Measurements from ENCODE around the gene MICA. TPM values are rescaled to one million over a fixed set of nuclear protein-coding genes. Genes with fewer than 3 reads are reported as not detected.

MICA gene
- total RNA-seq, 1 donor from 2014 or later = 19.9 TPM

GRCh38 chr6:31356216-31356945 is 47.0 kb upstream of the MICA start:
- H3K4me1 ChIP-seq = peaks cover 26% of the 10 kb centered on the region
- no peak for DNase-seq (ENCODE audit: extremely low spot score in 2 of 2)
- peak overlapping the region; percentile 56 to 63 for H3K4me3 ChIP-seq
- peak overlapping the region; percentile 86 for H3K27ac ChIP-seq
- H3K36me3 ChIP-seq = peaks cover 0 to 23% of the 10 kb centered on the region in 2 donors
- intact Hi-C loops (cut with DNase I) = no loop called here
- TF ChIP-seq CTCF (IDR thresholded peaks at IDR 0.05) (no peak), POLR2A (IDR thresholded peaks at IDR 0.05) (no peak), POLR2AphosphoS5 (IDR thresholded peaks at IDR 0.05; ENCODE audit: insufficient read depth in 1 of 2, low read depth in 1 of 2) (no peak)
- H3K27me3 ChIP-seq = no peaks in the 10 kb centered on the region
- no peaks in the 10 kb centered on the region for H3K9me3 ChIP-seq

- H3K9me3 ChIP-seq = no peaks in the 10 kb centered on the region
- peak in 1 of 2 donors; percentile 97 for DNase-seq (ENCODE audit: extremely low spot score in 2 of 2)
- TF ChIP-seq CTCF (IDR thresholded peaks at IDR 0.05) = no peak
- peak in 1 of 2 donors; percentile 96 for TF ChIP-seq POLR2AphosphoS5 (IDR thresholded peaks at IDR 0.05; ENCODE audit: insufficient read depth in 1 of 2, low read depth in 1 of 2)
- peak in 1 of 2 donors; percentile 95 for TF ChIP-seq POLR2A (IDR thresholded peaks at IDR 0.05)
- intact Hi-C loops (cut with DNase I) = no loop called here
- H3K4me1 ChIP-seq = peaks cover 26% of the 10 kb centered on the region
- peaks cover 0 to 23% of the 10 kb centered on the region in 2 donors for H3K36me3 ChIP-seq
- peak within 1 kb of the TSS; percentile 86 for H3K27ac ChIP-seq
- H3K27me3 ChIP-seq = no peaks in the 10 kb centered on the region
- peak within 1 kb of the TSS; percentile 56 to 63 for H3K4me3 ChIP-seq
Measured at GRCh38 chr6:31356946-31357466, 46.4 kb upstream of the MICA start, which contains the start of gene HLA-B. HLA-B (minus strand) TSS chr6:31357179; CDS start chr6:31357158, 21 bp downstream.

- peaks cover 26% of the 10 kb centered on the region for H3K4me1 ChIP-seq
- peak overlapping the region in 1 of 2 donors; percentile 56 for H3K4me3 ChIP-seq
- no peak for DNase-seq (ENCODE audit: extremely low spot score in 2 of 2)
- no peaks in the 10 kb centered on the region for H3K27me3 ChIP-seq
- peaks cover 0 to 23% of the 10 kb centered on the region in 2 donors for H3K36me3 ChIP-seq
- H3K27ac ChIP-seq = no peak overlapping the region
- intact Hi-C loops (cut with DNase I) = no loop called here
- TF ChIP-seq CTCF (IDR thresholded peaks at IDR 0.05) = no peak
- no peak for TF ChIP-seq POLR2A (IDR thresholded peaks at IDR 0.05)
- TF ChIP-seq POLR2AphosphoS5 (IDR thresholded peaks at IDR 0.05; ENCODE audit: insufficient read depth in 1 of 2, low read depth in 1 of 2) = no peak
- H3K9me3 ChIP-seq = no peaks in the 10 kb centered on the region
Measured at GRCh38 chr6:31357886-31358285, 45.5 kb upstream of the MICA start.

- H3K9me3 ChIP-seq = no peaks in the 10 kb centered on the region
- DNase-seq (ENCODE audit: extremely low spot score in 2 of 2) = no peak
- H3K27ac ChIP-seq = no peak overlapping the region
- TF ChIP-seq CTCF (IDR thresholded peaks at IDR 0.05) = no peak
- TF ChIP-seq POLR2AphosphoS5 (IDR thresholded peaks at IDR 0.05; ENCODE audit: insufficient read depth in 1 of 2, low read depth in 1 of 2) = no peak
- no peak for TF ChIP-seq POLR2A (IDR thresholded peaks at IDR 0.05)
- intact Hi-C loops (cut with DNase I) = no loop called here
- H3K4me3 ChIP-seq = no peak overlapping the region
- H3K4me1 ChIP-seq = peaks cover 26% of the 10 kb centered on the region
- no peaks in the 10 kb centered on the region for H3K27me3 ChIP-seq
- H3K36me3 ChIP-seq = peaks cover 0 to 23% of the 10 kb centered on the region in 2 donors
Measured at GRCh38 chr6:31358302-31358701, 45.1 kb upstream of the MICA start.

- Histone ChIP-seq H3K4me3 (no peak overlapping the region), H3K9me3 (no peaks in the 10 kb centered on the region), H3K36me3 (peaks cover 0 to 13% of the 10 kb centered on the region in 2 donors), H3K27ac (no peak overlapping the region), H3K27me3 (no peaks in the 10 kb centered on the region), H3K4me1 (peaks cover 13% of the 10 kb centered on the region)
- no peak for DNase-seq (ENCODE audit: extremely low spot score in 2 of 2)
- intact Hi-C loops (cut with DNase I) = no loop called here
- TF ChIP-seq CTCF (IDR thresholded peaks at IDR 0.05) = no peak
- TF ChIP-seq POLR2A (IDR thresholded peaks at IDR 0.05) = no peak
- TF ChIP-seq POLR2AphosphoS5 (IDR thresholded peaks at IDR 0.05; ENCODE audit: insufficient read depth in 1 of 2, low read depth in 1 of 2) = no peak
Measured at GRCh38 chr6:31359581-31359980, 43.8 kb upstream of the MICA start.
